ENCODE data around the gene RYR1.
A peak's percentile ranks its signal among the peaks of the same experiment; 100 is the strongest.

RYR1 gene

DNA sequence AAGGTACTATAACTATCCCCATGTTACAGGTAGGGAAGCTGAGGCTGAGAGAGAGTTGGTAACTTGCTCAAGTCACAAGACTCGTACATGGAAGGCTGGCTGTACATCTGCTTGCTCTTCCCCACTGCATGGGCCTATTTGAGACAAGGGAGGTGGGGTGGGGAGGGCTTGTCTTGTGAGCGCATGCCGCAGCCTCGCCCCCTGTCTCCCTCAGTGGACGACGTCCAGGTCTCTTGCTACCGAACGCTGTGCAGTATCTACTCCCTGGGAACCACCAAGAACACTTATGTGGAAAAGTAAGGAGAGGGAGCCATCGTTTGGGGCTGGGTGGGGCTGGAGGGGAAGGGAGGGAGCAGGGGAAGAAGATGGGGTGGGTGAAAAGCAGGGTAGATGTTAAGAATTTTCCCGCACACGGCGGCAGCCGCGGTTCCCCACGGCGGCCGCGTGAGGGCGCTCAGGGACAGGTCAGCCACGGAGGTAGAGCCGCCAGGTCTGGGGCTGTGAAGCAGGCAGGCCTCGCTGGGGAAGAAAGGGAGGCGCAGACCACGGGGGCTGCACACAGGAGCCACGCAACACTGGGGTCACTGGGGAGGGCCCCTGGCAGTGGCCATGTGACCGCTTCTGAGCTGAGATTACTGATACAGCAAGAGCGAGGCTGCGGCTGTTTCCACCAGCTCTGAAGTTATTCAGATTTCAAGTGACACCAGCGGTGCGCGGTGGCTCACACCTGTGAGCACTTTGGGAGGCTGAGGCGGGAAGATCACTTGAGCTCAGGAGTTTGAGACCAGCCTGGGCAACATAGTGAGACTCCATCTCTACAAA, 81.5 kb downstream of the RYR1 start:
- Histone ChIP-seq H3K27ac (ENCODE audit: low read length) (no peak overlapping the region), H3K79me2 (ENCODE audit: low read length) (no peaks in the 10 kb centered on the region), H3K9me2 (replicated peaks; ENCODE audit: insufficient read depth, low read length) (no peaks in the 10 kb centered on the region), H3K4me1 (ENCODE audit: low read length) (no peaks in the 10 kb centered on the region), H4K20me1 (ENCODE audit: insufficient read depth, low read length) (no peaks in the 10 kb centered on the region), H3K4me2 (ENCODE audit: low read depth, low read length) (no peak overlapping the region), H3K36me3 (replicated peaks; ENCODE audit: insufficient read depth, low read length) (no peaks in the 10 kb centered on the region), H3K9ac (ENCODE audit: low read length) (no peak overlapping the region), H3K9me3 (replicated peaks; ENCODE audit: insufficient read depth, low read length) (no peaks in the 10 kb centered on the region), H3K27me3 (replicated peaks; ENCODE audit: insufficient read depth, low read length) (peaks cover 52% of the 10 kb centered on the region), H3F3A (ENCODE audit: insufficient read depth, low read length) (no peaks in the 10 kb centered on the region), H3K4me3 (ENCODE audit: low read length) (no peak overlapping the region), H2AFZ (ENCODE audit: low read length) (peak overlapping the region; percentile 28; the same call in 1 of the 2 replicates)
- DNase-seq = peak; percentile 59
- TF ChIP-seq EZH2phosphoT487 (IDR thresholded peaks at IDR 0.05; ENCODE audit: low read length) (no peak), EZH2 (optimal IDR thresholded peaks at IDR 0.05; ENCODE audit: low read depth, low read length) (no peak)
- TF ChIP-seq, protein P1, sequence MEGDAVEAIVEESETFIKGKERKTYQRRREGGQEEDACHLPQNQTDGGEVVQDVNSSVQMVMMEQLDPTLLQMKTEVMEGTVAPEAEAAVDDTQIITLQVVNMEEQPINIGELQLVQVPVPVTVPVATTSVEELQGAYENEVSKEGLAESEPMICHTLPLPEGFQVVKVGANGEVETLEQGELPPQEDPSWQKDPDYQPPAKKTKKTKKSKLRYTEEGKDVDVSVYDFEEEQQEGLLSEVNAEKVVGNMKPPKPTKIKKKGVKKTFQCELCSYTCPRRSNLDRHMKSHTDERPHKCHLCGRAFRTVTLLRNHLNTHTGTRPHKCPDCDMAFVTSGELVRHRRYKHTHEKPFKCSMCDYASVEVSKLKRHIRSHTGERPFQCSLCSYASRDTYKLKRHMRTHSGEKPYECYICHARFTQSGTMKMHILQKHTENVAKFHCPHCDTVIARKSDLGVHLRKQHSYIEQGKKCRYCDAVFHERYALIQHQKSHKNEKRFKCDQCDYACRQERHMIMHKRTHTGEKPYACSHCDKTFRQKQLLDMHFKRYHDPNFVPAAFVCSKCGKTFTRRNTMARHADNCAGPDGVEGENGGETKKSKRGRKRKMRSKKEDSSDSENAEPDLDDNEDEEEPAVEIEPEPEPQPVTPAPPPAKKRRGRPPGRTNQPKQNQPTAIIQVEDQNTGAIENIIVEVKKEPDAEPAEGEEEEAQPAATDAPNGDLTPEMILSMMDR (IDR thresholded peaks at IDR 0.05; ENCODE audit: low read length) = peak; percentile 81

DNA sequence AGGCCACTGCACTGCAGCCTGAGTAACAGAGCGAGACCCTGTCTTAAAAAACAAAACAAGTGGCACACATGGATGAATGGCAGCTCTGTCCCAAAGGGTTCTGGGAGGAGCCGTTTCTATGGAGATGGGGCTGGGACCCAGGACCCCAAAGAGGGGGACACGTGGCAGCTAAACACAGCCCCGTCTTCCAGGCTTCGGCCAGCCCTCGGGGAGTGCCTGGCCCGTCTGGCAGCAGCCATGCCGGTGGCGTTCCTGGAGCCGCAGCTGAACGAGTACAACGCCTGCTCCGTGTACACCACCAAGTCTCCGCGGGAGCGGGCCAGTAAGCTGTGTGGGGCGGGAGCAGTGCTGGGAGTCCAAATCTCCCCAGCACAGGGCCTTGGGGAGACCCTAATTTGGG, 82.4 kb downstream of the RYR1 start:
- TF ChIP-seq EZH2 (optimal IDR thresholded peaks at IDR 0.05; ENCODE audit: low read depth, low read length) (no peak), EZH2phosphoT487 (IDR thresholded peaks at IDR 0.05; ENCODE audit: low read length) (no peak)
- TF ChIP-seq, protein P1 (IDR thresholded peaks at IDR 0.05; ENCODE audit: low read length) = no peak
- H3F3A ChIP-seq (ENCODE audit: insufficient read depth, low read length) = no peaks in the 10 kb centered on the region
- no peak overlapping the region for H3K27ac ChIP-seq (ENCODE audit: low read length)
- no peaks in the 10 kb centered on the region for H3K9me2 ChIP-seq (replicated peaks; ENCODE audit: insufficient read depth, low read length)
- DNase-seq = no peak
- H3K79me2 ChIP-seq (ENCODE audit: low read length) = no peaks in the 10 kb centered on the region
- H3K4me2 ChIP-seq (ENCODE audit: low read depth, low read length) = no peak overlapping the region
- H3K9ac ChIP-seq (ENCODE audit: low read length) = no peak overlapping the region
- no peaks in the 10 kb centered on the region for H3K4me1 ChIP-seq (ENCODE audit: low read length)
- H3K27me3 ChIP-seq (replicated peaks; ENCODE audit: insufficient read depth, low read length) = peaks cover 47% of the 10 kb centered on the region
- H3K9me3 ChIP-seq (replicated peaks; ENCODE audit: insufficient read depth, low read length) = no peaks in the 10 kb centered on the region
- H4K20me1 ChIP-seq (ENCODE audit: insufficient read depth, low read length) = no peaks in the 10 kb centered on the region
- H3K36me3 ChIP-seq (replicated peaks; ENCODE audit: insufficient read depth, low read length) = no peaks in the 10 kb centered on the region
- H2AFZ ChIP-seq (ENCODE audit: low read length) = no peak overlapping the region
- H3K4me3 ChIP-seq (ENCODE audit: low read length) = no peak overlapping the region

DNA sequence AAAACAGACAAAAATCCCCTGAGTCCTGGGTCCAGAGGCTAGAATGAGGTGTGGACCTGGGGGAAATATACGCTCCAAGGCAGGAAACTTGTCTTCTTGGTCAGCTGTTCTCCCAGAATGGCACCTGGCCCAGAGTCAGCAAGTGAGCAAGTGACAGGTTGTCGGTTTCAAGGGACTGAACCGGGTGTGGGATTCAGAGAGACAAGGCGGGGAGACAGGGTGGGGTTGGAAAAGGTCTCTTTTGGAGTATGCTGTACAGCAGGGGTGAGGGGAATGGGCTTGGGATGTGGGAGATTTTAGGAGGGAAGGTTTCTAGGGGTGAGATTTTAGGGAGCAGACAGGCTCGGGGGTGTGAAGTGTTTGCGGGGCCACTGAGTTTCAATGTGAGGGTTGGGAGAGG, 83.3 kb downstream of the RYR1 start:
- DNase-seq = no peak
- Histone ChIP-seq H3K4me2 (ENCODE audit: low read depth, low read length) (no peak overlapping the region), H2AFZ (ENCODE audit: low read length) (no peak overlapping the region), H4K20me1 (ENCODE audit: insufficient read depth, low read length) (no peaks in the 10 kb centered on the region), H3K4me1 (ENCODE audit: low read length) (no peaks in the 10 kb centered on the region), H3K9ac (ENCODE audit: low read length) (no peak overlapping the region), H3K4me3 (ENCODE audit: low read length) (no peak overlapping the region), H3K9me3 (replicated peaks; ENCODE audit: insufficient read depth, low read length) (no peaks in the 10 kb centered on the region), H3K36me3 (replicated peaks; ENCODE audit: insufficient read depth, low read length) (no peaks in the 10 kb centered on the region), H3K27ac (ENCODE audit: low read length) (no peak overlapping the region), H3K9me2 (replicated peaks; ENCODE audit: insufficient read depth, low read length) (no peaks in the 10 kb centered on the region), H3F3A (ENCODE audit: insufficient read depth, low read length) (no peaks in the 10 kb centered on the region), H3K27me3 (replicated peaks; ENCODE audit: insufficient read depth, low read length) (peaks cover 44% of the 10 kb centered on the region), H3K79me2 (ENCODE audit: low read length) (no peaks in the 10 kb centered on the region)
- TF ChIP-seq EZH2phosphoT487 (IDR thresholded peaks at IDR 0.05; ENCODE audit: low read length) (no peak), EZH2 (optimal IDR thresholded peaks at IDR 0.05; ENCODE audit: low read depth, low read length) (no peak)
- TF ChIP-seq, protein P1 (IDR thresholded peaks at IDR 0.05; ENCODE audit: low read length) = no peak

Measured in MM.1S (cell line).